GM12873 (cell line): ENCODE results near the gene CNKSR3.

Experiments
- CTCF ChIP-seq: IDR thresholded peaks from 2 replicates; pipeline ENCODE4 v1.5.1; 2012; ENCODE audit warnings: low read depth, mild to moderate bottlenecking, moderate library complexity, low read length, control low read depth; ENCODE audit not compliant: insufficient read depth; ENCODE audit errors: missing control alignments

Gene CNKSR3

GRCh38 chr6:154514481-154514880, 4.0 kb upstream of the CNKSR3 start:
- TF ChIP-seq CTCF = no peak

- TF ChIP-seq CTCF = no peak
These were observed 3.3 kb upstream of the CNKSR3 start for GRCh38 chr6:154513601-154514320.

GRCh38 chr6:154512201-154512600, 1.7 kb upstream of the CNKSR3 start:
- TF ChIP-seq CTCF = no peak

- TF ChIP-seq CTCF = no peak
These were observed 1.3 kb upstream of the CNKSR3 start for GRCh38 chr6:154511791-154512190.

- TF ChIP-seq CTCF = no peak
These were observed 903 bp downstream of the CNKSR3 start for GRCh38 chr6:154509421-154510143.

- no peak for TF ChIP-seq CTCF
These were observed 1.7 kb downstream of the CNKSR3 start for GRCh38 chr6:154508573-154509375.
